NCI-H2029 treated with DMSO at 0.1 percent for 48 hours (cell line): ENCODE data around the gene TDRD9.

ENCODE experiments used
- DNase-seq: peaks from one replicate; lab custom pipeline; 2025; lab: John Stamatoyannopoulos, UW

The TDRD9 gene

DNA sequence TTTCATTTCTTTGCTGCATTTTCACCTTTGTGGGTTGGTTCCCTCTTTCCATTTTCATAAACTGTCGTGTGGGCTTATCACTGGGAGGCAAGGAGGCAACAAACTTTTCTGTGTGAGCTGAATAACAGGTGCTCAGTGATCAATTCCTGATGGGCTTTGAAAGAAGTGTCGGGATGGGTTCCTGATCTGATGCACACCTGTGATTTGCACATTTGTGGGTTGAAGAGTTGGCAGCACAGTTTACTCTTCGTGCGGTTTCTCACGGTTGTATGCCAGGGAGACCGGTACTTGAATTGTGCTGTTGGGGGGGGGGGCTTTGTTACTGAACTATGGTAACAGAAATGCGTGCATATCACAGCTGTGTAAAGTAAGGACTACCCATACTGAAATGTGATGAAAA, 141.3 kb downstream of the TDRD9 start:
- DNase-seq: no peak

DNA sequence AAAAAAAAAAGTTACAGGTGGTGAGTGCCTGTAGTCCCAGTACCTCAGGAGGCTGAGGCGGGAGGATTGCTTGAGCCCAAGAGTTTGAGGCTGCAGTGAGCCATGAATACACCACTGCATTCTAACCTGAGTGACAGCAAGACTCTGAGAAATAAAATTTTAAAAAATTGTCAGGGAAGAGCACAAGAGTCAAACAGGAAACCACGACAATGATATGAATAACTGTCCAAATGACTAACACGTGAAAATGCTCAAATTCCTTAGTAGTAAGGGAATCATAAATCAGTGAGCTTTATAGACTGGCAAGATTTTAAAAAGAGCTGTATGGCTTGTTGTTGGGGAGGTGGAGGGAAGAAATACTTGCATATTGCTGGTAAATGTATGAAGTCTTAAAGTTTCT, 144.3 kb downstream of the TDRD9 start:
- no peak for DNase-seq

DNA sequence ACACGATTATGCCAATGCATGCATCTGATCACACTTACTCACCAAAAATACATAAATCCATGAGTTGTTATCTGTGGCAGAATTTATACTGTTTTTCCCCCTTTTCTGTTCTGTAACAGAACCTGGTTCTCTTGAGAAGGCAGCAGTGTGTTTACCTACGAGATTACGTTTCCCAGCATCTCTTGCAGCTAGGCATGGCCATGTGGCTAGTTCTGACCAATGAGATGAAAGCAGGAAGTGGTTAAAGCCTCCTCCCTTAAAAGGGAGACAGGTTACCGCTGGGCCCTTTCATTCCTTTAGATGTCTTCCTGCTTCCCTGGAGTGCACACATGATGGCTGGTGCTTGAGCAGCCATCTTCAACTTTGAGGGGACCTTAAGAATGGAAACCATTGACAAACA, 145.5 kb downstream of the TDRD9 start:
- DNase-seq: no peak

DNA sequence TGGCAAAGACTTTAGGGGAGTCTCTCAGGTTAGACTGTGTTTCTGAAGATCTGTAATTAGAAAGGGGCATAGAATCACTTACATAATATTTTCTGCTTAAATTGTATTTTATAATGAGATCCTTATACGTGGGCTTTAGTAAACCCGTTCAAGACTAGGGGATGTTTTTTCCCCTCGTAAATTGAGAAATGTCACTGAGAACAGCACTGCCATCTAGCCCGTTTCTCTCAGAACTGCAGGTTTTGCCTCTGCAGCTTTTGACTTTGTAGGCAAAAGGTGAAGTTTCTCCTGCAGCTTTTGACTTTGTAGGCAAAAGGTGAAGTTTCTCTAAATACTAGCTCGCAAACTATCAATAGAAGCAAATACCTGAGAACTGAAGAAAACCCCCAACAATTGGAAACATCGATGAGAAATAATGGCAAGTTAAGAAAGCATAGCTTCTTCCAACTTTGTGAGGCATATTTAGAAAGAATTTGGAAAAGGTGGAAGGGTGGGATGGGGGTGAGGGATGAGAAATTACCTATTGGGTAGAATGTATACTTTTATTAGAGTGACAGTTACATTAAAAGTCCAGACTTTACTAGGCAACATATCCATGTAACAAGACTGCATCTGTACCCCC, 147.4 kb downstream of the TDRD9 start:
- no peak for DNase-seq

DNA sequence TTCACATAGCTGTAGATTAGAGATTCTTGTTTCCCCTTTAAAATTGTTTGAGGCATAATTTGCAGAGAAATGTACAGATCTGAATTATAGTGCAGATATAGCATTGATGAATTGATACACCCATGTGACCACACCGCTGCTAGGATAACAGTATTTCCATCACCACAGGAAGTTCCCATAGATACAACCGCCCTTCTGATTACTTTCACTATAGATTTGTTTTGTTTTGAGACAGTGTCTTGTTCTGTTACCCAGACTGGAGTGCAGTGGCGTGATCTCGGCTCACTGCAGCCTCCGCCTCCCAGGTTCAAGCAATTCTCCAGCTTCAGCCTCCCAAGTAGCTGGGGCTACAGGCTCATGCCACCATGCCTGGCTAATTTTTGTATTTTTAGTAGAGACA, 148.5 kb downstream of the TDRD9 start:
- DNase-seq: no peak

DNA sequence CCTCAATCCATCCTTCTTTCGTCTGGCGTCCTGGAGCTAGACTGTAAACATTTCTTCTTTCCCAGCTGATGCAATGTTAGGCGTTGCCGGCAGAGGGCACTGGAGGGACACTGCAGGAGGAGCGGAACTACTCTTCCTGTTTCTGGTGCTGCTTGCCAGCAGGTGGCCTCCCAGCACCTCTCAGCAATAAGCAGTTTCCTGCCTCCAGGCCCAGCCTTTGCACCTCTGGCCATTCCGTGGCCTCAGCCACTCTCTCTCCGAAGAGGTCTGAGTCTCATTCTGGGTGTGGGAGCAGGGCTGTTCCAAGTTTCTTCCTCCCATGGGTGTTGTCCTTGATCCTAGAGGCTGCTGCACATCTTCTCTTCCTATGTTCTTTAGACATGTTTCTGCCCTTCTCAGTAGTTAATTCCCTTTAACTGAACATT, 149.8 kb downstream of the TDRD9 start:
- peak; percentile 46 for DNase-seq

DNA sequence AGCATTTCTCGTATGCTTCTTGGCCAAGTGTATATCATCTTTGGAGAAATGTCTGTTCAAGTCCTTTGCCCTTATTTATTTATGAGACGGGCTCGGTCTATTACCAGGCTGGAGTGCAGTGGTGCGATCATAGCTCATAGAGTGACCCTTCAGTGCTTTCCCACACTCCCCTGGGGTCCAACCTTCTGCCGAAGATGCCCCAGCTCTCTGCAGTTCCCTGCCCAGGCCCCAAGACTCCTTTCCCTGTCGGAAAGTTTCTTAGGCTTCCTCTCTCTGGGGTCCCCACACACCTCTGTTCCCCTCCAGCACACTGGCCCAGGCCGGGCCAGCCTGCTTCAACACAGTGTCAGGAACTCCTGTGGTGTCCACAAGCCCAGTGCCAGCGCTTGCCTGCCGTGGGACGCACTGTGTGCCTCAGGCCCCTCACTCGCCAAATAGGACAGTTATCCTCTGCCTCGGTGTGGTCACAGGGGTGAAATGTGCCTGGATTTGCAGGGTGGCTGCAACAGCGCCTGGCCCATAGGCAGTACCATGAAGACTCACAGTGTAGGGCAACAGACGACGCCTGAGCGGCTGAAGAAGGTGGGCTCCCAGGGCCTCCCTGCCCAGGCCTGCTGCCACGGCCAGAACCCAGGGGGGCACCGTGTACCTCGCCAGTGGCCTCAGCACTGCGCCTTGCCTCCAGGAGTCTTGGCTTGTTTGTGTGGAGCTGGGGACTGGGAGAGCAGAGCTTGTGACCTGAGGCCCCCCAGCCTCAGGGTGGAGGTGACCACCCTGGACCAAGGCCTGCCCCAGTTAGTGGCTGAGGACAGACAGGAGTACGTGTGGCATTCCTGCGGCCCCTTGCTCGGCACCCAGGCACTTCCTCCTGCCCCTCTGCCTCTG, 152.4 kb downstream of the TDRD9 start:
- DNase-seq: no peak

DNA sequence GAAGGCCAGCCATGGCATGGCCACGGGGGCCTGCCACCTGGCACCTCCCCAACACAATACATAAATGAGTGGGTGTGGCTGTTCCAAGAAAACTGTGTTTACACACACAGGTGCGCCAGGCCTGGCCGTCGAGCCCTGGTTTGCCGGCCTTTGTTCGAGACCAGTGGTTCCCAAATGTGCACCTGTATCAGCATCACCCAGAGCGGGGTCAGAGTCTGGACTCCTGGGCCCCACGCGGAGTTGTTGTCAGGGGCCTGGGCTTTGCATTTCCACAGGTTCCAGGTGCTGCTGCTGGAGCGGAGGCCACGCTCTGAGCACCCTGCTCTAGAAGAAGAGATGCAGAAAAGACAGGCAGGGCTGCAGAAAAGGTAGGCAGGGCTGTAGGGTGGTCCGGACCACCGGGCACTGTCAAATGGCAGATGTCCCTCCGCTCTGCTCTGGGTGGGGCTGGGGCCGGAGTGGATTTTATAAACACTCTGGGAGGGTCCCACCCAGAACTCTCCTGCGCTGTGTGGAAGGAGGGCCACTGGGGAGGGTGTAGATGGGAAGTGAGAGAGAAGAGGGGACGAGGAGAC, 153.1 kb downstream of the TDRD9 start:
- no peak for DNase-seq

DNA sequence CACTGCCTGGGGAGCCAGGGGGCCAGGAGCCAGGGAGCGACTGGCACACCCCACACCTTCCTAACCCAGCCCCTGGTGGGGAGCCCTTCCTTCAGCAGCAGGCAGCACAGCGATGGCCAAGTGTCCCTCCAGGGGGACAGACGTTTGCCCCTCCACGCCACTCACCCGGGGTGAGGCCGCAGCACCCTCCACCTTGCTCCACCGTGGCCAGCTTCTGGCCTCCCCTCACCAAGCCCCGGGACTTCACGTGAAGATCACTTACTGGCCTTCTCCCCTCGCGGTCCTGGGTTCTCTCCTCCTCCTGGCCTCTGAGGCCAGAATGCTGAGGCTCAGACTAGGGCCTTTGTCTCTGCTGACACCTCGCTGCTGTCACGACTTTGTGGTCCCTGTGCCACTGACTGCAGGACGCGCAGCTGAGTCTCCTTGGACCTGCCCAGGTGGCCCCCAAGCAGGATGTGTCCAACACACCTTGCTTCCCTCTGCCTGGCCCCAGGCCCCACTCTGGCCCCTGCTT, 153.8 kb downstream of the TDRD9 start:
- DNase-seq: no peak

DNA sequence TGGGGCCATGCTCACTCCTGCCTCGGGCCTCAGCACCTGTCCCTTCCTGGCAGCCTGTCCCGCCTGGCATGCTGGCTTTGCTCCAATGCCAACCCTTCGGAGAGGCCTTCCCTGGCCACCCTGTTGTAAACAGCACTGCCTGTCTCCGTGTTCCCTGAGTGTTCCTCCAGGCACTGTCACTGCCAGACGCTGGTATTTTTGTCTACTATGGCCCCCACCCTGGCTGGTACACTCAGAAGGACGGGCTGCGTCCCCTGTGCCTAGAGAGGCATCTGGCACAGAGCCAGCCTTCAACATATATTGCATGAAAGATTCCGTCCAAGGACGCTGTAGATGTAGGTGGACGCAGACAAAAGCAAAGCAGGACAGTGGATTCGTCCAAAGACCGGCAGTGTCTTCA, 154.6 kb downstream of the TDRD9 start:
- DNase-seq: peak; percentile 1

DNA sequence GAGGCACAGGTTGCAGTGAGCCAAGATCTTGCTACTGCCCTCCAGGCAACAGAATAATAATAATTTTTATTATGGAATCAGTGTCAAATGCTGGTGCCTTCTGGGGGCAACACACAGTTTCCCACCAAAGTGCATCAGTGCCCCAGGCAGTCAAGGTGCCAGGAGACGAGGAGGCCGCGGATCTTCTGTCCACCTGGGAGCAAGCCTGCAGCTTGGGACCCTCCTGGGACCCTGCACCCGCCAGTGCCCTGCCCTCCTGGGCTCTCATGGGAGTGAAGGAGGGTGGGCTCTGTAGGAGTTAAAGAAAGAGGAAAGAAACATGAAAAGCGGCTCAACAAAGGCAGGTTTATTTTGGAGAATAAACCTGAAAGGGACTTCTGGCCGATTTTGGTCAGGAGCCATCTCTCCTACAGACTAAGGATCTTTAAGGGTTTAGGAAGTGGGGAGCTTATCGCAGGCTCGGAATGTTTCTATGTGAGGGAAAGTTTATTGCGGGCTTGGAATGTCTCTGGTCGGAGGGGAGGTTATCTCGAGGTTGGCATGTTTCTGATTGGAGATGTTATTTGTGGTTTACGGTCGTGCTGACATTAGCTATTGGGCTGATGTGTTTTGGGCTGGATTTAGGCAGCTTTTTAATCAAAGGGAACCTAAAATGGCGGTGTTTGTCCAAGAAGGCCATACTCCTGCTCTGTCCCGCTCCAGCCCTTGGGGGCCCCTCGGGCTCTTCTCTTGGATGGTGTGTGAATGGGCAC, 156.2 kb downstream of the TDRD9 start:
- DNase-seq: no peak

DNA sequence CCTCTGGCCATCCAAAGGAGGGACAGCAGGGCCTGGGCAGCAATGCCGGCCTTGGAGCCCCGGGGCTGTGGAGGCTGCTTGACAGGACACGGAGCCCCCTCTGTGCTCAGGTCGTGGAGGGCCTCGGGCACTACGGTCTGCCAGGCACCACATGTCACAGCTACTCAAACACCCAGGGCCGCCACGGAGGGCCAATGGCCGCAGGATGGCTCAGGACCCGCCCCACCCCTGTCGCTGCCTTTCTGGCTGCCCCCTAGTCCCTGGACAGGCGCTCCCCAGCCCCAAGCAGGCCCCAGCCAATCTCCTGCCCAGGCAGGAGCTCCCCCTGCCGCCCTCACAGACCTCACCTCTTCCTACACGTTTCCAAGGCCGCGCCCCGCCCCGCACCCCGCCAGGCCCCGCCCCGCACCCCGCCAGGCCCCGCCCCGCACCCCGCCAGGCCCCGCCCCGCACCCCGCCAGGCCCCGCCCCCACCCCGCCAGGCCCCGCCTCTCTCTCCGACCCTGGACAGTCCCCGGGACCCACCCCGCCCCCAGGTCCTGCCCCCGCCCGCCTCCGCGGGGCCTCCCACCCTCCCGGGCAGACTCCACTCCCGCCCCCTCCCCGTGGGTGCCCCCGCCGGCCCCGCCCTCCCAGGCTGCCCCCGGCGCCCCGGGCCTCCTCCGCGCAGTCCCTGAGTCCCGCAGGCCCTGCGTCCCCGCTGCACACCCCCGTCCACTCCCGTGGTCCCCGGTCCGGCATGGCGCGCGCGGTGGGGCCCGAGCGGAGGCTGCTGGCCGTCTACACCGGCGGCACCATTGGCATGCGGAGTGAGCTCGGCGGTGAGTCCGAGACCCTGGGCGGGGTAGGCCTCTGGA, 157.0 kb downstream of the TDRD9 start, which contains the start of gene ASPG:
Gene ASPG, plus strand, starts transcription at position 669 of the 857 bp plus-strand sequence. Its CDS starts 71 bp downstream, at position 740.
- DNase-seq: no peak

DNA sequence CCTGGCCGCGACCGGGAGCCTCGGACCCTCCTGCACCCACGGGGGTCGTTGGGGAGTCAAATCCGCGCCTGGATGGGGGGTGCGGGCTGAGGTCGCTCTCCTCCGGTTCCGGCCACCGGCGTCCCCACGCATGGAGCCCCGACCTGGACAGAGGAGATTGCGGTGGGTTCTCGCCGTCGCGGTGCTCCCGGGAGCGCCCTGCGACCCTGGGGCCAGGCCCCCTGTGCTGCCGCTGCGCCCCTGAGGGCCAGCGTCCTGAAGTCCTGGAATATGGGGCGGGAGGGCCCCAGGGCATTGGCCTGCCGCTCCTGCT, 157.6 kb downstream of the TDRD9 start:
- no peak for DNase-seq

DNA sequence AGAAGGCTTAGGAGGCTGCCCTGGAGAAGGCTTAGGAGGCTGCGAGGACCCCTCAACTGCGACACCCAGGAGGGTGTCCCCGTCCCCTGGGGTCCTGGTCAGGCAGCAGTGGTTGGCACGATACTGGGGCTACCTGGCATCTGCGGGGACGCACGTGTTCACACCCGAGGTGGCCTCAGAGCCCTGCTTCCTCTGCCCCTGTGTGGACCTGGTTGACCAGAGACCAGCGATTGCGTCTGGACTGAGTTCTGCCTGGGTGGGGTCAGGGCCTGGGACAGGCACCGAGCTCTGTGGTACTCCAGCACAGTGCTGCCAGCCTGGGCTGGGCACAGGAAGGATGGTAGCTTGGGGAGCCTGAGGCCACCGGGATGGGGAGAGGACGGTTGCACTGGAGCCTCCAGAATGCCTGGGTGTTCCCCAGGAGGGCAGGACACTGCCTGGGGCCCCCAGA, 158.0 kb downstream of the TDRD9 start:
- DNase-seq: no peak

DNA sequence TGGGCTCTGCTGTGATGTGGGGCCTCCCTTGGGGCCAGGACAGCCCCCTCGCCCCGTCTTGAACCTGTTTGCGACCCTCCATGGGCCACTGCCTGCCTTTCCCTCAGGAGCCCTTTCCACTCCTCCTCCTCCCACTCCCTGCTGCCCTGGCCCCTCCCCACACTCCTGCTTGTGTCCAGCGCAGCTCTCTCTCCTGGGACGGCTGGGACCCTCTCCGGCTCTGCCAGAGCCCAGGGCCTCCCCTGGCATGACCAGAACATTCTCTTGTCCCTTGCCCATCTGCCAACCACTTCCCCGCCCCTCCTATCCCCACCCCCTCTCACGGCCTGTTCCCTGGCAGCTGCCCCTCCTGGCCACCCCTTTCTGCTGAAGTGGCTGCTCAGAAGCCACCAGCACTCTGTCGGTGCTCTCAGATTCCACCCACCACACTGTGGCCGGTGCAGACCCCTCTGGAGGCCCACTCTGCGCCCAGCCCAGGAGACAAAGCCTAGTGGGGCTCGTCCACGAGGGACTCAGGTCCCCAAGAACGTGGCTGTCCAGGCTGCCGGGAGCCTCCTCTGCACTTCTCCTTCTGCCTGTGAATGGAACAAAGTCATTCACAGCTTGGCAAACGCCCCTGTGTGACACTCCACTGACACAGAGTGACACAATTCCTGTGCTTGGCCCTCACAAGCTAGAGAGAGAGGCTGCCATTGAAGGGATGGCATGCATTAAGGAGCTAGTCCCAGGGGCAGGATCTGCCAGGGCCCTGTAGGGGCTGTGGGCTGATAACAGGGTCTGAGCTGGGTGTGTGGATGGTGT, 158.6 kb downstream of the TDRD9 start:
- no peak for DNase-seq

DNA sequence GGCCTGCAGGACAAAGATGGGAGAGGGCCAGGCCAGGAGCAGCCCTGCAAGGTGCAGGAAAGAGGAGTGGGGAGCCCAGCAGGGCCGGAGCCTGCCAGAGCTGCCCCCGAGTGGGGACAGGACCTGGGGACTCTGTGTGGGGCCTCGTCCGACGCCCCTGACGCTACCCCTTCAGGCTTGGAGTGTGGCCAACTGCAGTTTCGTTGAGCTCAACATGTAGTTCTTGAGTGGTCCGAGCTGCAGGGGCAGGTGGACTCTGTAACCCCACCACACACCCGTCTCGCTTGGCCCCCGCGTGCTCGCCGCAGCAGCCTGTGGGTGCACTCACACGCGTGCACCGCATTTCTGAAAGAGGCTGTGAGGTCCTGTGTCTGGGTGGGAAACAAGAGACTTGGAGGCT, 159.2 kb downstream of the TDRD9 start:
- no peak for DNase-seq

DNA sequence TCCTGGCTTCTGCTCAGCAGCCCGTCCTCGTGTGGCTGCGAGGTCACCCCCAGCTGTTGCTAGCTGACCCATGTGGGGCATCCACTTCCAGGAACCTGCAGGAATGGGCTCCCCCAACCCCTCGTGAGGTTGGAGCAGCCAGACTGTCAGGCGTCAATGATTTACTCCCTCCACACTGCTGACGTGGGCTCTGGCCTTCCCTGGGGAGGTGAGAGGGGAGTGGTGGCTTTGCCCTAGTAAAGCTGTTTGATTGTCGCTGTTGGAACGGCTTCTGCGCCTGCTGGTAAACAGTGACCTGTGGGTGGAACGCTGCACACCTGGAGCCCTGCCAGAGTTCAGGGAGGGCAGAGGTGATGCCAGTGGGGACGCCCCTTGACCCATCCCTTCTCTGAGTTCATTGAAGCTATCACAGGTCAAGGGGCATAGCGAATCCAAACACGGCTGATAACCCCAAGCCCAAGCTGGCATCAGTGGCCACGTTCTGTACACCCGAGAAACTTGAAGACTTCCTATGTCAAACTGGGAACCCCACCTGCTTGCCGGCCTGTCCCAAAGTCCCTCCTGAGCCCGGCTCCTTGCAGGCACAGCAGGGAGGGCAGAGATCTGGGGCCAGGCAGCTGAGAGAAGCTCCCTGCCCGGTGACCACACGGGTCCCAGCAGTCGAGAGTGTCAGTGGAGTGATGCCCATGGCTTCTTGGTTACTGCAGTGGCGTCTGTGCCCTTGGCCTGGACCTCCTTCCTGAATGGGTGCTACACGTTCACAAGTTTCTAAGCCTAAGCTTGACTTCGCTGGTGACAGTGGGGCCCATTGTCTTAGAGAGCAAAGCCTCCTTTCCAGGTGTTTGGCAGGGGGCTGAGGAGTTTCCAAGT, 160.0 kb downstream of the TDRD9 start:
- no peak for DNase-seq

DNA sequence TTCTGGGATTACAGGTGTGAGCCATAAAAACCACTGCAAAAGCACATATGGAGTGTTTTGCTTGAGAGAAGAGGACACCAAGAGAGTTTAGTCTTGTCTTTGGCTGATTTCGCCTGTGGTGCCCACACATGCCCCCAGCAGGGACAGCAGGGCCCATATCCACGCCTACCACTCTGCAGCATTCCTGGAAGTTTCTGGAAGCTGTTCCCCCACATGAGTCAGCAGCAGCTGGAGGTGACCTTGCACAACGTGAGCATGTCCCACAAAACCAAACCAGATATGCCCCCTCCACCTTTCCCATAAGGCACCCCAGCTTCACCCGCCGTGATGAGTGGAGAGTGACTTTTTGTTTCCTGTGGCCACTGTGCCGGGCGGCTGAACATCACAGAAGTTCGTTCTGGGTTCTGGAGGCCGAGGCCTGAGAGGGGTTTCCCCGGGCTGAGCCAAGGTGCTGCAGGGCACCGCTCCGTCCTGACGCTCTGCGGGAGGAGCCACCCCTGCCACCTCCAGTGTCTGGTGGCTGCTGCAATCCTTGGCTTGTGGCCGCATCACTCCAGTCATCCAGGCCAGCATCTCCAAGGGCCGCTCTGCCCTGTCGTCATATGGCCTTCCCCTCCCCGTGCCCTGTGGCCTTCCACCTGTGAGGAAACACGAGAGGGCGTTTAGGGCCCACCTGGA, 162.0 kb downstream of the TDRD9 start:
- DNase-seq: no peak
